ENCODE measurements around the gene MINPP1.

DNA sequence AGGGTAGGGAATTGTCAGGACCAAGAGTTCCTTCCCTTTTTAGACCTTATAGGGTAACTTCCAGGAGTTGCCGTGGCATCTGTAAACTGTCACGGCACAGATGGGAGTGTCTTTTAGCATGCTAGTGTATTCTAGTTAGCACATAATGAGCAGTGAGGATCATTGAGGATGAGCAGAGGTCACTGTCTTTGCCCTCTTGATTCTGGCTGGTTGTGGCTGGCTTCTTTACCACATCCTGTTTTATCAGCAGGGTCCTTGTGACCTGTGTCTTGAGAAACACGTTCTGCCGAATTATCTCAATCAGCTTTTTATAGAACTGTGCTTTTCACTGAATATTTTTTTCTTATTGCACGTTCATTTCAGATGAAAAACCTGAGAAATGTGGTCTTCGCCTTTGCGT lies 41.5 kb downstream of the MINPP1 start:
- TF ChIP-seq POLR2AphosphoS5 (IDR thresholded peaks at IDR 0.05; ENCODE audit: low read depth, low read length) (no peak), TAF1 (IDR thresholded peaks at IDR 0.05; ENCODE audit: borderline replicate concordance, low read depth, low read length) (no peak), EP300 (IDR thresholded peaks at IDR 0.05; ENCODE audit: borderline replicate concordance in 1 of 2, low read depth in 1 of 2, low read length in 1 of 2) (no peak), CHD2 (IDR thresholded peaks at IDR 0.05; ENCODE audit: low read length, partially characterized antibody) (no peak)
- TF ChIP-seq, protein P1, sequence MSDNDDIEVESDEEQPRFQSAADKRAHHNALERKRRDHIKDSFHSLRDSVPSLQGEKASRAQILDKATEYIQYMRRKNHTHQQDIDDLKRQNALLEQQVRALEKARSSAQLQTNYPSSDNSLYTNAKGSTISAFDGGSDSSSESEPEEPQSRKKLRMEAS (IDR thresholded peaks at IDR 0.05; ENCODE audit: low read depth), result no peak
- TF ChIP-seq, protein P2, sequence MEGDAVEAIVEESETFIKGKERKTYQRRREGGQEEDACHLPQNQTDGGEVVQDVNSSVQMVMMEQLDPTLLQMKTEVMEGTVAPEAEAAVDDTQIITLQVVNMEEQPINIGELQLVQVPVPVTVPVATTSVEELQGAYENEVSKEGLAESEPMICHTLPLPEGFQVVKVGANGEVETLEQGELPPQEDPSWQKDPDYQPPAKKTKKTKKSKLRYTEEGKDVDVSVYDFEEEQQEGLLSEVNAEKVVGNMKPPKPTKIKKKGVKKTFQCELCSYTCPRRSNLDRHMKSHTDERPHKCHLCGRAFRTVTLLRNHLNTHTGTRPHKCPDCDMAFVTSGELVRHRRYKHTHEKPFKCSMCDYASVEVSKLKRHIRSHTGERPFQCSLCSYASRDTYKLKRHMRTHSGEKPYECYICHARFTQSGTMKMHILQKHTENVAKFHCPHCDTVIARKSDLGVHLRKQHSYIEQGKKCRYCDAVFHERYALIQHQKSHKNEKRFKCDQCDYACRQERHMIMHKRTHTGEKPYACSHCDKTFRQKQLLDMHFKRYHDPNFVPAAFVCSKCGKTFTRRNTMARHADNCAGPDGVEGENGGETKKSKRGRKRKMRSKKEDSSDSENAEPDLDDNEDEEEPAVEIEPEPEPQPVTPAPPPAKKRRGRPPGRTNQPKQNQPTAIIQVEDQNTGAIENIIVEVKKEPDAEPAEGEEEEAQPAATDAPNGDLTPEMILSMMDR (IDR thresholded peaks at IDR 0.05), result no peak

All from SK-N-SH (cell line).